Stimulated activated naive CD8-positive, alpha-beta T cell treated with anti-CD3 and anti-CD28 coated beads, Interleukin-15, amount 100 ng/mL, for 72 hours (primary cell): ENCODE data around the gene SPDYE16.
A peak's percentile ranks its signal among the peaks of the same experiment; 100 is the strongest.
"Not testable (repeated sequence)": the region's sequence is repeated elsewhere in the genome, so short reads cannot be mapped to it uniquely, and the experiment has no call there.

Source experiments
- ATAC-seq: fragments of 150-1000 bp; cut with Tn5 transposase; 2 replicates; pipeline ENCODE4 v1.10.0; 2021; ENCODE audit warnings: mild to moderate bottlenecking, moderate library complexity
- DNase-seq, 2 donors: peaks; one replicate each; pipeline ENCODE4 v3.0.0; 2021 to 2022
- H3K27ac Mint-ChIP-seq, 2 donors: one replicate each; pipeline ENCODE4 v1.8.0; 2022; ENCODE audit warnings: mild to moderate bottlenecking in 2 of 2, mixed read lengths in 2 of 2, moderate library complexity in 2 of 2
- H3K27me3 Mint-ChIP-seq: one replicate; pipeline ENCODE4 v1.8.0; 2022; ENCODE audit warnings: mixed read lengths
- H3K4me1 Mint-ChIP-seq: one replicate; pipeline ENCODE4 v1.8.0; 2022; ENCODE audit warnings: mild to moderate bottlenecking, mixed read lengths
- H3K4me3 Mint-ChIP-seq, 2 donors: one replicate each; pipeline ENCODE4 v1.8.0; 2022; ENCODE audit warnings: mild to moderate bottlenecking in 2 of 2, mixed read lengths in 2 of 2, moderate library complexity in 1 of 2
- H3K9me3 Mint-ChIP-seq, 2 donors: one replicate each; pipeline ENCODE4 v1.8.0; 2022; ENCODE audit warnings: mixed read lengths in 2 of 2

The SPDYE16 gene

GRCh38 chr7:76567311-76567710, 24.2 kb upstream of the SPDYE16 start:
- H3K9me3 Mint-ChIP-seq, DNase-seq, ATAC-seq, H3K4me3 Mint-ChIP-seq, H3K27ac Mint-ChIP-seq, H3K27me3 Mint-ChIP-seq: not testable (repeated sequence)
- H3K4me1 Mint-ChIP-seq: peaks cover 19% of the 10 kb centered on the region

GRCh38 chr7:76565001-76565400, 21.9 kb upstream of the SPDYE16 start:
- H3K27ac Mint-ChIP-seq, H3K9me3 Mint-ChIP-seq, H3K4me3 Mint-ChIP-seq, ATAC-seq, H3K27me3 Mint-ChIP-seq, DNase-seq: not testable (repeated sequence)
- peaks cover 23% of the 10 kb centered on the region for H3K4me1 Mint-ChIP-seq

DNA sequence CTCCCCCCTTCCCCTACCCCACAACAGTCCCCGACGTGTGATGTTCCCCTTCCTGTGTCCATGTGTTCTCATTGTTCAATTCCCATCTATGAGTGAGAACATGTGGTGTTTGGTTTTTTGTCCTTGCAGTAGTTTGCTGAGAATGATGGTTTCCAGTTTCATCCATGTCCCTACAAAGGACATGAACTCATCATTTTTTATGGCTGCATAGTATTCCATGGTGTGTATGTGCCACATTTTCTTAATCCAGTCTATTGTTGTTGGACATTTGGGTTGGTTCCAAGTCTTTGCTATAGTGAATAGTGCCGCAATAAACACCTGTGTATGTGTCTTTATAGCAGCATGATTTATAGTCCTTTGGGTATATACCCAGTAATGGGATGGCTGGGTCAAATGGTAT, 18.2 kb upstream of the SPDYE16 start:
- H3K27me3 Mint-ChIP-seq, ATAC-seq, H3K27ac Mint-ChIP-seq, H3K4me3 Mint-ChIP-seq, DNase-seq, H3K9me3 Mint-ChIP-seq: not testable (repeated sequence)
- H3K4me1 Mint-ChIP-seq: peaks cover 36% of the 10 kb centered on the region

DNA sequence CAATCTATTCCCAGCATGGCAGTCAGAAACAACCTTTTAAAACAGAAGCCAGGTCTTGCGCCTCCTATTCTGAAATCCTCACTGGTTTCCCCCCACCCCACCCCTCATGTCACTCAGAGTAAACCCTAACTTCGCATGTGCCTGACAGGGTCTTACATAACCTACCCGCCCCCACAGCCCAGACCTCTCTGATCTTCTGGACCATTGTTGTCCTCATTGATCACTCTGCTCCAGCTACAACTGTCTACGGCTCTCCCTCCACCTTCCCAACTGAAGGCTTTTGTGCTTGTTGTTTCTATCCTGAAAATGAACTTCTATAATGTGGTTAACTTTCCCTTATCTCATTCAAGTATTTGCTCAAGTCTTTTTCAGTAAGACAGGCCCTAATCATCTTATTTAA, 17.1 kb upstream of the SPDYE16 start:
- not testable (repeated sequence) for H3K27me3 Mint-ChIP-seq, H3K27ac Mint-ChIP-seq, H3K4me3 Mint-ChIP-seq, DNase-seq, H3K9me3 Mint-ChIP-seq, ATAC-seq
- peaks cover 30% of the 10 kb centered on the region for H3K4me1 Mint-ChIP-seq

DNA sequence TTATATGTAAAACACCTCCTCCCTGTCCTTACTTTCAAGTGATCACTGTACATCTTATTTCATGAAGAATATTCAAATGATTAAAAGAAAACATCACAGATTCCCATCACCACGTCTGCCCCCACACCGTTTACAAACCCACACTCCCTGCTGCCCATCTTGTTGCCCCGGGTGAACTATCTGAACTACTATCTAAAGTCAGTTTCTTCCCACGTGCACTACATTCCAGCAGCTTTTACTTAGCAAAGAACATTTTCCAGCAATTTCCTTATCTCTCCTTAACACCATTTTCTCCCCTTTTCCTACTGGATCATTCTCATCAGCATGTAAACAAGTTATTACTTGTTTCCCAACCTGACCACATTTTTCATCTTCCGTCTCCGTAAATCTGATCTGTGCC, 16.6 kb upstream of the SPDYE16 start:
- not testable (repeated sequence) for H3K9me3 Mint-ChIP-seq, DNase-seq, ATAC-seq, H3K27me3 Mint-ChIP-seq, H3K27ac Mint-ChIP-seq, H3K4me3 Mint-ChIP-seq
- peaks cover 34% of the 10 kb centered on the region for H3K4me1 Mint-ChIP-seq

- DNase-seq, H3K27ac Mint-ChIP-seq, ATAC-seq, H3K4me3 Mint-ChIP-seq, H3K9me3 Mint-ChIP-seq, H3K27me3 Mint-ChIP-seq: not testable (repeated sequence)
- H3K4me1 Mint-ChIP-seq: peaks cover 35% of the 10 kb centered on the region
These were observed 8.9 kb upstream of the SPDYE16 start for GRCh38 chr7:76551992-76552391.

DNA sequence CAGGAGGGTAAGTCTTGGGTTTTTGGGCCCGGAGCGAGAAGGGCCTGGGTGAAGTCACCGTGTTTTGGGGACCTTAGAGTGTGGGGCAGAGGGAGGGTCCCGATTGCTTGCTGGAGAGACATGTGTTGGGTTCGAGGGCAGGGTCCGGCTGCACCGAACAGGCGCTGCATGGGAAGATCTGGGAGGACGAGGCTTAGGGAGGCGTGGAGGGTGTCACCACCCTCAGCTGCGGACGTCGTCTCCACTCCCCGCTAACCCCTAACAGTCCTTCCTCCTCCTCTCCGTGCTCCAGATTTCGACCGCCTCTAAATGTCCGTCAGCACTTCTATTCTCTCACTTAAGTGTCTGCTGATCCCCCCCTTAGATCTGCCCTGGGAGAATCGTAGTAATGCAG, 6.8 kb upstream of the SPDYE16 start:
- not testable (repeated sequence) for ATAC-seq, DNase-seq, H3K27me3 Mint-ChIP-seq, H3K9me3 Mint-ChIP-seq
- Mint-ChIP-seq H3K4me3 (peak overlapping the region; percentile 94 to 96), H3K27ac (peak overlapping the region; percentile 93 to 96), H3K4me1 (peaks cover 27% of the 10 kb centered on the region)

GRCh38 chr7:76549025-76549854, 6.1 kb upstream of the SPDYE16 start:
- peak; percentile 82 to 92 for DNase-seq
- H3K9me3 Mint-ChIP-seq, H3K27me3 Mint-ChIP-seq: not testable (repeated sequence)
- Mint-ChIP-seq H3K27ac (peak overlapping the region; percentile 94 to 96), H3K4me3 (peak overlapping the region; percentile 94 to 96), H3K4me1 (peaks cover 24% of the 10 kb centered on the region)
- ATAC-seq: peak; percentile 100

DNA sequence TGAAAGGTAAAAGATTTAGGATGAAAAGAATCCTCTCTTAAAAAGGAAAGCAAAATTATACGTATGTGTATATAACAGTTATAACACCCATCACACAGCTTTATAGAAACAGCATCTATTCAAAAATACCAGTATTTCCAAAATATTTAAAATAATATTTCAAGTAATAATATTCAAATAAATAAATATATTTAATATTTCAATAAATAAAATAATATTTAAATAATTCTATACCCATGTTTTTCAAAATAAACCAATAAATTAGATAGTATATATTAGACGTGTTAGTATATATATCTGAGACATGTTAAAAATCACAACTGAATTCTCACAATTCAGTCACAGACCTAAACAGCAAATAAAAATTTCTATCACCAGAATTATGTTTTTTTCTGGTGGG, 11.5 kb downstream of the SPDYE16 start:
- not testable (repeated sequence) for H3K27me3 Mint-ChIP-seq, ATAC-seq, DNase-seq, H3K4me1 Mint-ChIP-seq, H3K27ac Mint-ChIP-seq, H3K4me3 Mint-ChIP-seq, H3K9me3 Mint-ChIP-seq

- not testable (repeated sequence) for H3K9me3 Mint-ChIP-seq, H3K27ac Mint-ChIP-seq, H3K27me3 Mint-ChIP-seq, H3K4me3 Mint-ChIP-seq, DNase-seq, ATAC-seq, H3K4me1 Mint-ChIP-seq
These were observed 16.9 kb downstream of the SPDYE16 start for GRCh38 chr7:76526183-76526582.

DNA sequence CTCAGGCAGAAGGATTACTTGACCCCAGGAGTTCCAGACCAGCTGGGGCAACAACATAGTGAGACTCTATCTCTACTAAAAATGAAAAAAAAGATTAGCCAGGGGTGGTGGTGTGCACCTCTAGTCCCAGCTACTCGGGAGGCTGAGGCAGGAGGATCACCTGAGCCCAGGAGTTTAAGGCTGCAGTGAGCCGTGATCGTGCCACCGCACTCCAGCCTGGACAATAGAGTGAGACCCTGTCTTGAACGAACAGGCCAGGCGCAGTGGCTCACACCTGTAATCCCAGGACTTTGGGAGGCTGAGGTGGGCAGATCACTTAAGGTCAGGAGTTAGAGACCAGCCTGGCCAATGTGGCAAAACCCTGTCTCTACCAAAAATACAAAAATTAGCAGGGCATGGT, 26.2 kb downstream of the SPDYE16 start:
- H3K9me3 Mint-ChIP-seq, H3K4me3 Mint-ChIP-seq, DNase-seq: not testable (repeated sequence)

DNA sequence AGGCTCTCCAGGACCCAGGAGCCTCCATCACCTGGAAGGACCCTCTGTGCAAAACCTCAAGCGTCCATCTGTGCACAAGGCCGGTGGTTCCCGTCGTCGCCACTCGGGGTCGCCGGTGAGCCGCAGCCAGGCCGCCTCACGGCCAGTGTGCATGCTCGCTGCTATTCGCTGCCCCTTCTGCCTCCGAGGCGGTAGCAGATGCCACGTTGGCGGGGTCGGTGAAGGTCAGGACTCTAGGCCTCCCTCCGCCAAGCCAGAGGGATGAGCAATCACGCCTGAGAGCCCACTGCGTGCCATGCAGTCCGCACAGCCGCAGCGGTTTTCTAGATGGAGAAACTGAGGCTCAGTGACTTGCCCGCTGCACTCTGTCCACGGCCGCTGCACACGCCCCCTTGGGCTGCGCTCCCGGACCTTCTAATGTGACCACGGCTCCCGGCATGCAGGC, 27.1 kb downstream of the SPDYE16 start:
- DNase-seq (peak in 1 of 2 donors; percentile 51), ATAC-seq (no peak)
- H3K27ac Mint-ChIP-seq: no peak overlapping the region
- no peaks in the 10 kb centered on the region for H3K9me3 Mint-ChIP-seq
- H3K27me3 Mint-ChIP-seq: no peaks in the 10 kb centered on the region
- no peak overlapping the region for H3K4me3 Mint-ChIP-seq
- peaks cover 6% of the 10 kb centered on the region for H3K4me1 Mint-ChIP-seq

More for the DNA sequence above, 26.2 kb downstream of the SPDYE16 start:
- not testable (repeated sequence) for H3K27me3 Mint-ChIP-seq, H3K4me1 Mint-ChIP-seq, ATAC-seq, H3K27ac Mint-ChIP-seq

DNA sequence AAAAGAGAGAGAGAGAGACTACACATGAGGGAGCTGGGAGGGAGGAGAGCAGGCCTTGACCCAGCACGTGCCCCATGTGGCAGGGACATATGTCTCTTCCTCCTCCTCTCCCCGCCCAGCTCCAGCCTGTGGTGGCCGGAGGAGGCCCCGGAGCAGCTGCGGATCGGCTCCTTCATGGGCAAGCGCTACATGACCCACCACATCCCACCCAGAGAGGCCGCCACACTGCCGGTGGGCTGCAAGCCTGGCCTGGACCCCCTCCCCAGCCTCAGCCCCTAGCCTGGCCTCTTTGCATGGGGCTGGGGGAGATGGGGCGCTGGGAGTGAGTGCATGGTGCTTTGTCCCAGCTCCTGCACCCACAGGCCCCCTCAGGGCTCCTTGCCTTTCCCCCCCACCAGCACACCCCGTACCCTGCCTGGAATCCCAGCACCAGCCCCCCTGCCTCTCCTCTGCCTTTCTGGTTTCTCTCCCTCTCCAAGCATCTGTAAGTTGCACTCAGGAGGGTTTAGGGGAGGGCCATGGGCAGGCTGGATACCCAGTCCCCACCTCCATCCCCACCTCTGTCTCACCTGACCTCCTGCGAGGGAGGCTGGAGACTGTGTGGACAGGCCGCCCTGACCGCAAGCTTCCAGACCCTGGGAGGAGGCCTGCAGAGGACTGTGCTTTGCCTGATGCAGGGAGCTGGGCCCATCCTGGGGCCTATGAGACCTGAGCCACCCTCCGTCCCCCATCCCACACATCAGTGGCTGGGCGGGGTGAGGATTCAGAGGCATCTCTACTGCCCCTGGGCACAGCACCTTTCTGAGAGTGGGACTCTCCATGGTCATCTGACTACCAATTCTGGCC, 27.9 kb downstream of the SPDYE16 start:
- DNase-seq (peak in 1 of 2 donors; percentile 7), ATAC-seq (no peak)
- H3K4me3 Mint-ChIP-seq: no peak overlapping the region
- no peaks in the 10 kb centered on the region for H3K27me3 Mint-ChIP-seq
- no peaks in the 10 kb centered on the region for H3K9me3 Mint-ChIP-seq
- no peak overlapping the region for H3K27ac Mint-ChIP-seq
- H3K4me1 Mint-ChIP-seq: peaks cover under 1% of the 10 kb centered on the region

GRCh38 chr7:76513817-76514799, 29.0 kb downstream of the SPDYE16 start:
- Mint-ChIP-seq H3K27me3 (no peaks in the 10 kb centered on the region), H3K27ac (peak overlapping the region in 1 of 2 donors; percentile 54), H3K4me1 (no peaks in the 10 kb centered on the region), H3K4me3 (no peak overlapping the region), H3K9me3 (no peaks in the 10 kb centered on the region)
- DNase-seq (peak in 1 of 2 donors; percentile 4), ATAC-seq (no peak)
